ENCODE measurements around the gene FKBP4.

DNA sequence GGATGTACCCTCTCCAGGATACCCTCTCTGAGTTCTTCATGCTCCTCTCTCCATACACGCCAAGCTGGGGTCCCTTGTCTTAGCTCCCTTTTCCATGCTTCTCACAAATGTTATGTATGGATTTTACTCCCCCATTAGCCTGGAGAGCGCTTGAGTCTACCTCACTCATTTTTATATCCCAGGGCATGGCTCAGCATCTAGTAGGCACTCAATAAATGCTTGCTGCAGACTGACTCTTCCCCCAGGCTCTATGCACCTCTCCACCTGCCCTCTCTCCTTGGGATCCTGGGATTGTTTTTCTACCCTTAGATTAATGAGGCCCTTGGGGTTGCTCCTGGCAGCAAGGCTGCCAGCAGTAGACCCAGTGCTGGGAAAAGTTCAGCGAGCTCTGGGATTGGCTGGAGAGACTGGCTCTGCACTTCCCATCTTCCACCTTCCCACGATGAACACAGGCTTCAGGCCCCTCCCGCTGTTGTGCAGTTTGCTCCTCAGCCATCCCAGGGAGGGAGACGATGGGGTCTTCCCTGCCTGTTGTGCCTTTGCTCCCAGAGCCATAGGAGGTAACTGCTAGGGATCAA is 37.9 kb downstream of the FKBP4 start:
- TF ChIP-seq, protein P1, sequence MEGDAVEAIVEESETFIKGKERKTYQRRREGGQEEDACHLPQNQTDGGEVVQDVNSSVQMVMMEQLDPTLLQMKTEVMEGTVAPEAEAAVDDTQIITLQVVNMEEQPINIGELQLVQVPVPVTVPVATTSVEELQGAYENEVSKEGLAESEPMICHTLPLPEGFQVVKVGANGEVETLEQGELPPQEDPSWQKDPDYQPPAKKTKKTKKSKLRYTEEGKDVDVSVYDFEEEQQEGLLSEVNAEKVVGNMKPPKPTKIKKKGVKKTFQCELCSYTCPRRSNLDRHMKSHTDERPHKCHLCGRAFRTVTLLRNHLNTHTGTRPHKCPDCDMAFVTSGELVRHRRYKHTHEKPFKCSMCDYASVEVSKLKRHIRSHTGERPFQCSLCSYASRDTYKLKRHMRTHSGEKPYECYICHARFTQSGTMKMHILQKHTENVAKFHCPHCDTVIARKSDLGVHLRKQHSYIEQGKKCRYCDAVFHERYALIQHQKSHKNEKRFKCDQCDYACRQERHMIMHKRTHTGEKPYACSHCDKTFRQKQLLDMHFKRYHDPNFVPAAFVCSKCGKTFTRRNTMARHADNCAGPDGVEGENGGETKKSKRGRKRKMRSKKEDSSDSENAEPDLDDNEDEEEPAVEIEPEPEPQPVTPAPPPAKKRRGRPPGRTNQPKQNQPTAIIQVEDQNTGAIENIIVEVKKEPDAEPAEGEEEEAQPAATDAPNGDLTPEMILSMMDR (conservative IDR thresholded peaks at IDR 0.05): no peak
- TF ChIP-seq EZH2 (IDR thresholded peaks at IDR 0.05; ENCODE audit: low read depth): no peak

Measured in PC-9 (cell line).